Epithelial cell of proximal tubule (primary cell): Measurements from ENCODE around the gene MYCBP2. TPM values are rescaled to one million over a fixed set of nuclear protein-coding genes. Genes with fewer than 3 reads are reported as not detected.
"Not testable (repeated sequence)": the region's sequence is repeated elsewhere in the genome, so short reads cannot be mapped to it uniquely, and the experiment has no call there.

Experiments
- DNase-seq: peaks from one replicate; pipeline ENCODE4 v3.0.0-alpha.2; 2011; ENCODE audit warnings: low read depth
- H3K4me3 ChIP-seq: 2 replicates; pipeline ENCODE4 v1.5.1; 2011; ENCODE audit warnings: low read depth, mild to moderate bottlenecking, low read length
- total RNA-seq: library from RNA; depleted of rRNA; stranded (reverse); fragments of >200 nt; gene quantifications from 2 replicates; pipeline ENCODE4 v1.2.3, GENCODE V29; 2015
- TF ChIP-seq, protein P1 (sequence below): conservative IDR thresholded peaks from 2 replicates; pipeline ENCODE4 v1.5.1; 2012; ENCODE audit warnings: low read depth, mild to moderate bottlenecking, low read length

Gene MYCBP2
- total RNA-seq, 1 donor from 2014 or later, result 32.3 TPM

DNA sequence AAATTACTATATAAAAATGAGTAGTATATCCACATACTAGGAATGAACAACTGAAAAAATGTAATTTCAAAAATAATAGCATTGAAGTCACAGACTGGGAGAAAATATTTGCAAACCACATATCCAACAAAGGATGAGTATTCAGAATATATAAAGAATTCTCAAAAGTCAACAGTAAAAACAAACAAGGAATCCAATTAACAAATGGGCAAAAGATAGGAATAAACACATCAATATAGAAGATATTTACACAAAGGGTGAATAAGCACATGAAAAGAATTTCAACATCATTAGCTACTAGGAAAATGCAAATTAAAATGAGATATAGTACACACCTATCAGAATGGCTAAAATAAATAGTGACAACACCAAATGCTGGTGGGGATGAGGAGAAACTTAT lies 37.0 kb downstream of the MYCBP2 start:
- no peak for DNase-seq
- no peak overlapping the region for H3K4me3 ChIP-seq
- TF ChIP-seq, protein P1, sequence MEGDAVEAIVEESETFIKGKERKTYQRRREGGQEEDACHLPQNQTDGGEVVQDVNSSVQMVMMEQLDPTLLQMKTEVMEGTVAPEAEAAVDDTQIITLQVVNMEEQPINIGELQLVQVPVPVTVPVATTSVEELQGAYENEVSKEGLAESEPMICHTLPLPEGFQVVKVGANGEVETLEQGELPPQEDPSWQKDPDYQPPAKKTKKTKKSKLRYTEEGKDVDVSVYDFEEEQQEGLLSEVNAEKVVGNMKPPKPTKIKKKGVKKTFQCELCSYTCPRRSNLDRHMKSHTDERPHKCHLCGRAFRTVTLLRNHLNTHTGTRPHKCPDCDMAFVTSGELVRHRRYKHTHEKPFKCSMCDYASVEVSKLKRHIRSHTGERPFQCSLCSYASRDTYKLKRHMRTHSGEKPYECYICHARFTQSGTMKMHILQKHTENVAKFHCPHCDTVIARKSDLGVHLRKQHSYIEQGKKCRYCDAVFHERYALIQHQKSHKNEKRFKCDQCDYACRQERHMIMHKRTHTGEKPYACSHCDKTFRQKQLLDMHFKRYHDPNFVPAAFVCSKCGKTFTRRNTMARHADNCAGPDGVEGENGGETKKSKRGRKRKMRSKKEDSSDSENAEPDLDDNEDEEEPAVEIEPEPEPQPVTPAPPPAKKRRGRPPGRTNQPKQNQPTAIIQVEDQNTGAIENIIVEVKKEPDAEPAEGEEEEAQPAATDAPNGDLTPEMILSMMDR, result no peak

DNA sequence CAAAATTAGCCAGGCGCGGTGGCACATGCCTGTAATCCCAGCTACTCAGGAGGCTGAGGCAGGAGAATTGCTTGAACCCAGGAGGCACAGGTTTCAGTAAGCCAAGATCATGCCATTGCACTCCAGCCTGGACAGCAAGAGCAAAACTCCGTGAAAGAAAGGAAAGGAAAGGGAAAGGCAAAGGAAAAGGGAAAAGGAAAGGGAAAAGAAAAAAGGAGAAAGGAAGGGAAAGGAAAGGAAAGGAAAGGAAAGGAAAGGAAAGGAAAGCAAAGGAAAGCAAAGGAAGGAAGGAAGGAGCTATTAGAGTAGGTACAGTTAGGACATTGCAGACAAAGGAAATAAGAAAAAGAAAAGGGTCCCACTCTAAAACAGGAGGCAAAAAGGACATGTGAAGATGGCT lies 41.3 kb downstream of the MYCBP2 start:
- not testable (repeated sequence) for DNase-seq, H3K4me3 ChIP-seq

DNA sequence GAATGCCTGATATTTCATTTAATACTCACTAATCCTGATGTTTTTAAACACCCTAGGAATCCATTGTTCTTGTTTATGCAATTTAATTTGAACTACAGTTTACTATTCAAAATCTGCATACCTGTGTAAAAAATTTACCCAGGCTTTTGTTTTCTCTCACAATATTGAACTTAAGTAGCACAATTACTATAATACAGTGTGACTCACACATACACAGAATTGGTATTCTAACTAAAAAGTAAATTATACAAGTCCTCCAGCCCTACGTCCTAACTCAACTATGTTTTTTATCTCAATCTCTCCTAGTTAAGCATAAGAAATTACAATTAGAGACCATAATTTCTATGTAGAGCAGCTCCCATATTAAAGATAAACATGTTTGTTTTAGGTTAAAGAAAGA lies 41.8 kb downstream of the MYCBP2 start:
- TF ChIP-seq, protein P1, result no peak
- no peak for DNase-seq
- no peak overlapping the region for H3K4me3 ChIP-seq

DNA sequence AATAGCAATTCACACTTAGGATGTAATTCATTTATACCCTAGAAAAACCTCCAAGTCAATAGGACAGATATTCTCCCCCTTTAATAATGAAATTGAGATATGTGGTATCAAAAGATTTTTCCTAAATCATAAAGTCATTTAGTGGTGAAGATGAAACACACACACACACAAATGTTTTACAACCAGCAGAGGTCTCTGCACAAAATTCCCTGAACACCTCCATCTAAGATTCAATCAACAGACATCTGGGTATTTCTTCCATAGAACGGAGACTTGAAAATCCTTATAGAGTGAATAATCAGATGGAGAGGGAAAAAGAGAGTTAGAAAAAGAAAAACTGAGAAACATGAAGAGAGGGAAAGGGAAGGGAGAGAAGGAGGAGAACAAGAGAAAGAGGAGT lies 52.8 kb downstream of the MYCBP2 start:
- H3K4me3 ChIP-seq, result no peak overlapping the region
- no peak for DNase-seq
- TF ChIP-seq, protein P1, result peak; percentile 13

DNA sequence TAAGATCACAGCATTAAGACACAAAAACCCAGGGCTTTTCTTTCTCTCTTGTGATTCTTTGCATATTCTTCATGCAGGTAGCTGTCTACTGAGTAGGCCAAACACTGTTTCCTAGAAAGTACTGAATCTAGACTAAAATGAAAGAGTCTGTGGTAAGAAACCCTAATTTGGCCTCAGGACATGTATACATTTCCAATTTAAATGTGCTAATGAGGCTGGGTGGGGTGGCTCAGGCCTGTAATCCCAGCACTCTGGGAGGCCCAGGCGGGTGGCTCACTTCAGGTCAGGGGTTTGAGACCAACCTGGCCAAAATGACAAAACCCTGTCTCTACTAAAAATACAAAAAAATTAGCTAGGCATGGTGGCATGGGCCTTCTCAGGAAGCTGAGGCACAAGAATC lies 57.8 kb downstream of the MYCBP2 start:
- H3K4me3 ChIP-seq, result no peak overlapping the region
- TF ChIP-seq, protein P1, result no peak
- no peak for DNase-seq

DNA sequence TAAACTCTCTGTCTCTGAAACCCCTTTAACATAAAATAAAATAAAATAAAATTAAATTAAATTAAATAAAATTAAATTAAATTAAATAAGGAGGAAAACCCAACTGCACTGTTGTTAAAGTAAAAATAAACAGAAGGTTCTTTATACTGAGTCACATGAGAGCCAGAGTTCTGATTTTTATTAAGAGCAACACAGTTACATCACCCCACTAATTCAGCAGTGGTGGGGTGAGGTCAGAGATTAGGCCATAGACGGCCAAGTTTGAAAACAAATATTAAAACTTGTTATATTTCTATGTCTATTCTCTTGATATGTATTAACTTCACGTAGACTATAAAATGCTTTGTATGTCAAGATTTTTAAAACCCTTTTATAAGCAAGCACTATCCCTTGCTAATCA lies 59.5 kb downstream of the MYCBP2 start:
- no peak for DNase-seq
- no peak overlapping the region for H3K4me3 ChIP-seq
- TF ChIP-seq, protein P1, result no peak

DNA sequence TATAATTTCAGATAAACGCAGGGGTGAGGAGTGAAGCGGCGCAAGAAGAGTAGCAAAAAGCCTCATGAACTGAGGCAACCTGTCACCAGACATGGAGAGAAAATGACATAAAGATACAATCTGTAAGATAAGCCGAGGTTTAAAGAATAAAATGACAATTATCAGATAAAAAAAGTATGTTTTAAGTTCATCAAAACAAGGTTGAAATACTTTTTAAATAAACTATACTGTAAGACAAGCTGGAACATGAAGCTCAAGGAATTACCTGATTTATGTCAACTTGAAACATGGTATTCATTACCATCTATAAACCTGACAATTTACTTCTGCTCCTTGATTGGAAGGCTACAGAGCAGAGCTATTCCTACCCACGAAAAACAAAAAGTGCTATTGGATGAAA lies 61.6 kb downstream of the MYCBP2 start:
- no peak for DNase-seq
- no peak overlapping the region for H3K4me3 ChIP-seq
- TF ChIP-seq, protein P1, result no peak

DNA sequence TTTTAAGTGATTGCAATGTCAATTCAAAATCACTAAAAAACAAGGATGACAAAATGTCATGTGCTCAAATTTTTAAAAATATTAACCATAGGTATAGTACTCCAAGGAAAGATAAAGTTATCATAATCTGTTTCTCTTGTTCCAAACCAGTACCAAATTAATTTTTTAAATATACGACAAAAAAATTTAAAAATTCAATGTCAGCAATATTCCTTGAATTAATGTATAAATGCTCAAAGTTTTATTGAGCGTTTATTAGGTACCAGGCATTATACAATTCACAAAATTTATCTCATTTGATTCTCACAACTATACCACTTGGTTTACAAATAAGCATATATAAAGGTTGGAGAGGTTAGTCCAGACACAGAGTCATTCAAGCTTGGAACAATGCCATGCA lies 64.7 kb downstream of the MYCBP2 start:
- H3K4me3 ChIP-seq, result no peak overlapping the region
- no peak for DNase-seq
- TF ChIP-seq, protein P1, result no peak
